PC-3 (cell line): Measurements from ENCODE around the gene ZNF445. TPM values are rescaled to one million over a fixed set of nuclear protein-coding genes. Genes with fewer than 3 reads are reported as not detected.

Source experiments
- ATAC-seq: fragments of 200-7000 bp; cut with Tn5 transposase; 2 replicates; pipeline ENCODE4 v1.9.1; 2020; ENCODE audit warnings: mild to moderate bottlenecking, moderate library complexity
- BruUV-seq: library from RNA; stranded (reverse); fragments of 400-500 nt; replicated peaks from 2 replicates; lab custom pipeline; 2021; lab: Mats Ljungman, UMichigan
- CTCF ChIA-PET: fragments of 300-600 bp; sonication (Branson Sonifier 250); formaldehyde crosslinking; loops from one replicate; lab custom pipeline; 2022; ENCODE audit warnings: antibody characterized with exemption; lab: Charles Lee
- POLR2A ChIA-PET: fragments of 300-600 bp; sonication (Branson Sonifier 250); formaldehyde crosslinking; loops from one replicate; lab custom pipeline; 2022; ENCODE audit warnings: antibody characterized with exemption; ENCODE audit not compliant: unreplicated experiment; lab: Charles Lee
- DNase-seq: peaks from one replicate; pipeline ENCODE4 v3.0.0-alpha.2; 2015
- H2AFZ ChIP-seq: fragments of 300-600 bp; sonication (generic); 2 replicates; pipeline ENCODE4 v1.6.0; 2016; ENCODE audit warnings: antibody characterized with exemption, low read length
- H3F3A ChIP-seq: fragments of 300-600 bp; sonication (generic); one replicate; pipeline ENCODE4 v1.6.0; 2017; ENCODE audit warnings: antibody characterized with exemption, low read length, control low read depth, mild to moderate bottlenecking; ENCODE audit not compliant: unreplicated experiment
- H3K27ac ChIP-seq: fragments of 300-600 bp; sonication (generic); 2 replicates; pipeline ENCODE4 v1.5.1; 2016; ENCODE audit warnings: mild to moderate bottlenecking, low read length
- H3K27me3 ChIP-seq: fragments of 300-600 bp; sonication (generic); 2 replicates; pipeline ENCODE4 v1.6.1; 2016; ENCODE audit warnings: low read length, mixed read lengths
- H3K36me3 ChIP-seq: fragments of 300-600 bp; sonication (generic); 2 replicates; pipeline ENCODE4 v1.6.1; 2016; ENCODE audit warnings: low read depth, mixed run types, low read length, mixed read lengths
- H3K4me1 ChIP-seq: fragments of 300-600 bp; sonication (generic); 2 replicates; pipeline ENCODE4 v1.5.1; 2016; ENCODE audit warnings: low read length; ENCODE audit not compliant: insufficient read depth
- H3K4me2 ChIP-seq: fragments of 300-600 bp; sonication (generic); 2 replicates; pipeline ENCODE4 v1.6.0; 2016; ENCODE audit warnings: low read length
- H3K4me3 ChIP-seq: fragments of 300-600 bp; sonication (generic); 2 replicates; pipeline ENCODE4 v1.5.1; 2016; ENCODE audit warnings: mild to moderate bottlenecking, low read length, mixed read lengths
- H3K79me2 ChIP-seq: fragments of 300-600 bp; sonication (generic); 2 replicates; pipeline ENCODE4 v1.6.1; 2017; ENCODE audit warnings: low read length, mixed read lengths
- H3K9ac ChIP-seq: fragments of 300-600 bp; sonication (generic); 2 replicates; pipeline ENCODE4 v1.6.0; 2016; ENCODE audit warnings: mild to moderate bottlenecking, low read length
- H3K9me2 ChIP-seq: fragments of 300-600 bp; sonication (generic); replicated peaks from 2 replicates; pipeline ENCODE4 v1.6.1; 2016; ENCODE audit warnings: mixed run types, low read length, mixed read lengths
- H3K9me3 ChIP-seq: fragments of 300-600 bp; sonication (generic); 2 replicates; pipeline ENCODE4 v1.6.1; 2016; ENCODE audit warnings: low read length, mixed read lengths
- H4K20me1 ChIP-seq: fragments of 300-600 bp; sonication (generic); 2 replicates; pipeline ENCODE4 v1.6.1; 2016; ENCODE audit warnings: low read length, mixed read lengths
- CTCF ChIP-seq: fragments of 300-600 bp; sonication (generic); conservative IDR thresholded peaks from 2 replicates; pipeline ENCODE4 v1.5.1; 2017; ENCODE audit warnings: antibody characterized with exemption, low read depth, mild to moderate bottlenecking, low read length
- EZH2 ChIP-seq: fragments of 300-600 bp; sonication (generic); IDR thresholded peaks from one replicate; pipeline ENCODE4 v1.6.1; 2017; ENCODE audit warnings: antibody characterized with exemption, mild to moderate bottlenecking, low read length; ENCODE audit not compliant: unreplicated experiment
- EZH2phosphoT487 ChIP-seq: fragments of 300-600 bp; sonication (generic); IDR thresholded peaks from 2 replicates; pipeline ENCODE4 v1.6.1; 2018; ENCODE audit warnings: mild to moderate bottlenecking, antibody characterized with exemption, low read length, borderline replicate concordance
- intact Hi-C: fragments of 100-400 bp; cut with micrococcal nuclease; formaldehyde crosslinking; loops from 2 replicates; pipeline ENCODE4 v1.9.0; 2023
- total RNA-seq: library from RNA; depleted of rRNA; stranded (reverse); fragments of >200 nt; gene quantifications from 2 replicates; pipeline ENCODE4 v1.2.3, GENCODE V29; 2014

The ZNF445 gene
- total RNA-seq, 1 experiment from 2014 or later = 8.2 TPM

GRCh38 chr3:44415421-44415820 lies 62.0 kb downstream of the ZNF445 start:
- no peaks in the 10 kb centered on the region for H3K27me3 ChIP-seq
- no peaks in the 10 kb centered on the region for H3K9me3 ChIP-seq
- H3K27ac ChIP-seq = no peak overlapping the region
- intact Hi-C loops = no loop called here
- no peak for ATAC-seq
- no peaks in the 10 kb centered on the region for H3K9me2 ChIP-seq
- no peaks in the 10 kb centered on the region for H3K79me2 ChIP-seq
- no peak overlapping the region for H3K4me3 ChIP-seq
- H3K9ac ChIP-seq = no peak overlapping the region
- POLR2A ChIA-PET = no interaction called here
- H3K4me1 ChIP-seq = no peaks in the 10 kb centered on the region
- H4K20me1 ChIP-seq = no peaks in the 10 kb centered on the region
- no peak overlapping the region for H3K4me2 ChIP-seq
- H3F3A ChIP-seq = no peaks in the 10 kb centered on the region
- H2AFZ ChIP-seq = no peak overlapping the region
- no TSS peak for BruUV-seq
- no peak for DNase-seq
- no peaks in the 10 kb centered on the region for H3K36me3 ChIP-seq
- CTCF ChIA-PET = no interaction called here
- TF ChIP-seq EZH2phosphoT487 (no peak), EZH2 (no peak), CTCF (no peak)

- BruUV-seq = no TSS peak
- no peak for ATAC-seq
- H3K9ac ChIP-seq = no peak overlapping the region
- no peaks in the 10 kb centered on the region for H3K4me1 ChIP-seq
- H3K27me3 ChIP-seq = no peaks in the 10 kb centered on the region
- no peaks in the 10 kb centered on the region for H3K79me2 ChIP-seq
- no peak overlapping the region for H3K4me2 ChIP-seq
- no peaks in the 10 kb centered on the region for H4K20me1 ChIP-seq
- intact Hi-C loops = no loop called here
- no peak overlapping the region for H3K27ac ChIP-seq
- H3K9me2 ChIP-seq = no peaks in the 10 kb centered on the region
- H3K36me3 ChIP-seq = no peaks in the 10 kb centered on the region
- no peaks in the 10 kb centered on the region for H3K9me3 ChIP-seq
- no peak for TF ChIP-seq CTCF
- no peak for TF ChIP-seq EZH2
- no peak for TF ChIP-seq EZH2phosphoT487
- H3F3A ChIP-seq = no peaks in the 10 kb centered on the region
- no peak overlapping the region for H3K4me3 ChIP-seq
- no peak for DNase-seq
- POLR2A ChIA-PET = no interaction called here
- no peak overlapping the region for H2AFZ ChIP-seq
- CTCF ChIA-PET = no interaction called here
Measured at GRCh38 chr3:44414517-44415090, 62.9 kb downstream of the ZNF445 start.

GRCh38 chr3:44412365-44412764 lies 65.1 kb downstream of the ZNF445 start:
- POLR2A ChIA-PET = no interaction called here

More at GRCh38 chr3:44412365-44412764, 65.1 kb downstream of the ZNF445 start:
- no peaks in the 10 kb centered on the region for H3K9me2 ChIP-seq
- intact Hi-C loops = no loop called here
- H3K27ac ChIP-seq = no peak overlapping the region
- no peaks in the 10 kb centered on the region for H3K27me3 ChIP-seq
- no peak overlapping the region for H3K4me3 ChIP-seq
- no peak for TF ChIP-seq EZH2phosphoT487
- TF ChIP-seq CTCF = no peak
- no peak for TF ChIP-seq EZH2
- H3F3A ChIP-seq = no peaks in the 10 kb centered on the region
- H3K79me2 ChIP-seq = no peaks in the 10 kb centered on the region
- no TSS peak for BruUV-seq
- H3K4me1 ChIP-seq = no peaks in the 10 kb centered on the region
- H3K9me3 ChIP-seq = no peaks in the 10 kb centered on the region
- H2AFZ ChIP-seq = no peak overlapping the region
- CTCF ChIA-PET = interaction anchor here (0.7 kb wide), 1 partner anchor 23 kb away, joined by 3 read pairs; no protein-coding TSS in a partner anchor
- H3K4me2 ChIP-seq = no peak overlapping the region
- H4K20me1 ChIP-seq = no peaks in the 10 kb centered on the region
- no peaks in the 10 kb centered on the region for H3K36me3 ChIP-seq
- ATAC-seq (no peak), DNase-seq (no peak)
- no peak overlapping the region for H3K9ac ChIP-seq
